OCI-LY7 (cell line): Measurements from ENCODE around the gene SLC16A10.

Source experiments
- CTCF ChIP-seq: fragments of 200-600 bp; sonication (generic); conservative IDR thresholded peaks from 2 replicates; pipeline ENCODE4 v1.5.1; 2014; ENCODE audit warnings: mild to moderate bottlenecking, antibody characterized with exemption, low read length, moderate library complexity, mixed read lengths
- EZH2phosphoT487 ChIP-seq: fragments of 200-600 bp; sonication (generic); IDR thresholded peaks from 2 replicates; pipeline ENCODE4 v1.6.1; 2018; ENCODE audit warnings: low read depth, borderline replicate concordance, mild to moderate bottlenecking, mixed run types, antibody characterized with exemption, low read length, moderate library complexity, mixed read lengths

GRCh38 chr6:111254004-111254778, 166.9 kb downstream of the SLC16A10 start:
- TF ChIP-seq CTCF, result no peak
- no peak for TF ChIP-seq EZH2phosphoT487
